Endometrium (tissue), 2 donors: Measurements from ENCODE around the gene DCHS1.

Source experiments
- FAIRE-seq: peaks from 2 replicates; lab custom pipeline; 2012; peaks lifted over from hg19 to GRCh38; lab: Jason Lieb, UNC
- donor health status: control.
- donor health status: control.

The DCHS1 gene

GRCh38 chr11:6612213-6613041 lies 43.2 kb downstream of the DCHS1 start, which contains the start of gene TAF10:
Gene TAF10 (minus strand): TSS chr11:6612216. CDS start chr11:6612189, 27 bp downstream.
- peak; percentile 83 for FAIRE-seq

GRCh38 chr11:6611963-6612212 lies 43.7 kb downstream of the DCHS1 start:
- FAIRE-seq = no peak

GRCh38 chr11:6611092-6611962 lies 44.3 kb downstream of the DCHS1 start:
- FAIRE-seq = no peak

GRCh38 chr11:6610591-6610990 lies 45.0 kb downstream of the DCHS1 start:
- FAIRE-seq = no peak

GRCh38 chr11:6609502-6610015 lies 46.0 kb downstream of the DCHS1 start:
- FAIRE-seq = no peak

- FAIRE-seq = no peak
These were observed 46.7 kb downstream of the DCHS1 start for GRCh38 chr11:6608726-6609501.

- no peak for FAIRE-seq
These were observed 47.6 kb downstream of the DCHS1 start for GRCh38 chr11:6608011-6608410.

- no peak for FAIRE-seq
These were observed 48.3 kb downstream of the DCHS1 start for GRCh38 chr11:6607190-6607795.

- peak; percentile 89 for FAIRE-seq
These were observed 49.0 kb downstream of the DCHS1 start for GRCh38 chr11:6606471-6607189.

GRCh38 chr11:6604790-6605189 lies 50.8 kb downstream of the DCHS1 start:
- FAIRE-seq = no peak

GRCh38 chr11:6604081-6604626 lies 51.5 kb downstream of the DCHS1 start:
- FAIRE-seq = no peak

GRCh38 chr11:6603287-6604080 lies 52.1 kb downstream of the DCHS1 start, which contains the start of the genes ILK and RRP8:
Gene ILK (plus strand): TSS chr11:6603774. CDS start chr11:6604272, 498 bp downstream.
Gene RRP8 (minus strand): TSS chr11:6603616. CDS start chr11:6603502, 114 bp downstream.
- no peak for FAIRE-seq

GRCh38 chr11:6602096-6602940 lies 53.3 kb downstream of the DCHS1 start:
- no peak for FAIRE-seq

GRCh38 chr11:6601041-6601461 lies 54.6 kb downstream of the DCHS1 start:
- no peak for FAIRE-seq

GRCh38 chr11:6599881-6600390 lies 55.7 kb downstream of the DCHS1 start:
- no peak for FAIRE-seq

- FAIRE-seq = no peak
These were observed 56.2 kb downstream of the DCHS1 start for GRCh38 chr11:6599449-6599848.

- no peak for FAIRE-seq
These were observed 57.1 kb downstream of the DCHS1 start for GRCh38 chr11:6598555-6598954.

- no peak for FAIRE-seq
These were observed 59.3 kb downstream of the DCHS1 start for GRCh38 chr11:6596239-6596877.
